ENCODE data around the gene CCDC66. TPM values are rescaled to one million over a fixed set of nuclear protein-coding genes. Genes with fewer than 3 reads are reported as not detected.
"Not testable (repeated sequence)": the region's sequence is repeated elsewhere in the genome, so short reads cannot be mapped to it uniquely, and the experiment has no call there.

CCDC66 gene
- total RNA-seq, 4 donors from 2014 or later, result 17.2 to 50.8 (median 24.9) TPM

GRCh38 chr3:56591262-56591661, 34.3 kb downstream of the CCDC66 start:
- DNase-seq (ENCODE audit: low spot score in 2 of 2), result no peak
- H3K4me1 ChIP-seq, result no peaks in the 10 kb centered on the region
- no peak overlapping the region for H3K4me3 ChIP-seq
- peaks cover 15% of the 10 kb centered on the region for H3K36me3 ChIP-seq
- H3K27me3 ChIP-seq, result no peaks in the 10 kb centered on the region
- H3K27ac ChIP-seq, result no peak overlapping the region
- TF ChIP-seq POLR2A (IDR thresholded peaks at IDR 0.05) (no peak), CTCF (IDR thresholded peaks at IDR 0.05) (no peak), POLR2AphosphoS5 (IDR thresholded peaks at IDR 0.05) (no peak), EP300 (IDR thresholded peaks at IDR 0.05) (no peak)
- no peaks in the 10 kb centered on the region for H3K9me3 ChIP-seq
- 58% methylated on average over 2 of the region's 2 CpGs for WGBS

GRCh38 chr3:56593455-56594158, 36.6 kb downstream of the CCDC66 start:
- no peak overlapping the region for H3K4me3 ChIP-seq
- no peaks in the 10 kb centered on the region for H3K27me3 ChIP-seq
- TF ChIP-seq CTCF (IDR thresholded peaks at IDR 0.05) (no peak), POLR2A (IDR thresholded peaks at IDR 0.05) (no peak), EP300 (IDR thresholded peaks at IDR 0.05) (no peak), POLR2AphosphoS5 (IDR thresholded peaks at IDR 0.05) (no peak)
- no peak overlapping the region for H3K27ac ChIP-seq
- peaks cover 20% of the 10 kb centered on the region for H3K36me3 ChIP-seq
- DNase-seq (ENCODE audit: low spot score in 2 of 2), result no peak
- no peaks in the 10 kb centered on the region for H3K4me1 ChIP-seq
- 94% methylated on average over 6 of the region's 6 CpGs for WGBS
- no peaks in the 10 kb centered on the region for H3K9me3 ChIP-seq

- Histone ChIP-seq H3K4me3 (no peak overlapping the region), H3K27me3 (no peaks in the 10 kb centered on the region), H3K27ac (no peak overlapping the region), H3K4me1 (no peaks in the 10 kb centered on the region), H3K36me3 (peaks cover 20% of the 10 kb centered on the region), H3K9me3 (no peaks in the 10 kb centered on the region)
- WGBS, result 97% methylated on average over 11 of the region's 11 CpGs
- TF ChIP-seq POLR2AphosphoS5 (IDR thresholded peaks at IDR 0.05) (no peak), EP300 (IDR thresholded peaks at IDR 0.05) (no peak), POLR2A (IDR thresholded peaks at IDR 0.05) (no peak), CTCF (IDR thresholded peaks at IDR 0.05) (no peak)
- no peak for DNase-seq (ENCODE audit: low spot score in 2 of 2)
Measured at GRCh38 chr3:56595975-56596840, 39.2 kb downstream of the CCDC66 start.

- H3K4me1 ChIP-seq; H3K4me3 ChIP-seq; DNase-seq (ENCODE audit: low spot score in 2 of 2); H3K9me3 ChIP-seq; H3K27me3 ChIP-seq; H3K27ac ChIP-seq: not testable (repeated sequence)
- WGBS, result 87% methylated on average over 2 of the region's 2 CpGs
- peaks cover 41% of the 10 kb centered on the region for H3K36me3 ChIP-seq
Measured at GRCh38 chr3:56608479-56608878, 51.5 kb downstream of the CCDC66 start.

- TF ChIP-seq POLR2AphosphoS5 (IDR thresholded peaks at IDR 0.05) (no peak), POLR2A (IDR thresholded peaks at IDR 0.05) (no peak), CTCF (IDR thresholded peaks at IDR 0.05) (no peak), EP300 (IDR thresholded peaks at IDR 0.05) (no peak)
- Histone ChIP-seq H3K4me1 (no peaks in the 10 kb centered on the region), H3K4me3 (no peak overlapping the region), H3K27ac (no peak overlapping the region), H3K36me3 (peaks cover 36% of the 10 kb centered on the region), H3K27me3 (no peaks in the 10 kb centered on the region), H3K9me3 (no peaks in the 10 kb centered on the region)
- 86% methylated on average over 6 of the region's 7 CpGs for WGBS
- DNase-seq (ENCODE audit: low spot score in 2 of 2), result no peak
Measured at GRCh38 chr3:56610669-56611335, 53.8 kb downstream of the CCDC66 start.
